ENCODE data around the gene PLP2. TPM values are rescaled to one million over a fixed set of nuclear protein-coding genes. Genes with fewer than 3 reads are reported as not detected.

PLP2 gene
- total RNA-seq, 1 donor from 2014 or later = 73.2 TPM

DNA sequence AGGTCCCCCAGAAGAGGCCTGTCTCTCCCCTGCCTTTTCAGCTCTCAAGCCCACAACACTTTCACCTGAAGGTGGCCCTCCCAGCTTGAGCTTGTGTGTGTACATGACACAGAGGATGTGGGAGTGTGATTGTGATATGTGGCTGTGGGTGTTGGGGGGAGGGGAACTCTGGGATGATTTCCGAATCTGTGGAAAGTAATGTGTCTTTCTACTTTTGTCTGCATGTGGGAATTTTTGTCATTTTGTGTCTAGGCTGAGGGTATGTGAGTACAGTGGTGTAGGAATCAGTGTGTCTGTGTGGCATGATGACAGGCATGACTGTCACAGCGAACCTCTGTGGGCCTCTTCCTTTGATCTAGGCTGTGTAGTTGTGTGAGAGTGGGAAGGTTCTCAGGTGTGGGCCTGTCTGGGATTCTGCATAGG lies 21.9 kb downstream of the PLP2 start:
- Mint-ChIP-seq H3K9me3 (no peaks in the 10 kb centered on the region), H3K27ac (peak overlapping the region; percentile 75), H3K4me3 (peak overlapping the region; percentile 51), H3K4me1 (ENCODE audit: low read depth) (peaks cover 32% of the 10 kb centered on the region), H3K36me3 (ENCODE audit: low read depth) (peaks cover 2% of the 10 kb centered on the region), H3K27me3 (ENCODE audit: insufficient read depth) (peaks cover 5% of the 10 kb centered on the region)
- no peak for DNase-seq (ENCODE audit: low spot score)
- intact Hi-C loops (cut with micrococcal nuclease) = loop anchor here (2.0 to 5.0 kb wide), 2 partner anchors 391 to 683 kb away; partner anchors contain the start of gene HDAC6

- no peaks in the 10 kb centered on the region for H3K9me3 Mint-ChIP-seq
- intact Hi-C loops (cut with micrococcal nuclease) = no loop called here
These were observed 25.9 kb downstream of the PLP2 start for GRCh38 chrX:49197543-49198087.

DNA sequence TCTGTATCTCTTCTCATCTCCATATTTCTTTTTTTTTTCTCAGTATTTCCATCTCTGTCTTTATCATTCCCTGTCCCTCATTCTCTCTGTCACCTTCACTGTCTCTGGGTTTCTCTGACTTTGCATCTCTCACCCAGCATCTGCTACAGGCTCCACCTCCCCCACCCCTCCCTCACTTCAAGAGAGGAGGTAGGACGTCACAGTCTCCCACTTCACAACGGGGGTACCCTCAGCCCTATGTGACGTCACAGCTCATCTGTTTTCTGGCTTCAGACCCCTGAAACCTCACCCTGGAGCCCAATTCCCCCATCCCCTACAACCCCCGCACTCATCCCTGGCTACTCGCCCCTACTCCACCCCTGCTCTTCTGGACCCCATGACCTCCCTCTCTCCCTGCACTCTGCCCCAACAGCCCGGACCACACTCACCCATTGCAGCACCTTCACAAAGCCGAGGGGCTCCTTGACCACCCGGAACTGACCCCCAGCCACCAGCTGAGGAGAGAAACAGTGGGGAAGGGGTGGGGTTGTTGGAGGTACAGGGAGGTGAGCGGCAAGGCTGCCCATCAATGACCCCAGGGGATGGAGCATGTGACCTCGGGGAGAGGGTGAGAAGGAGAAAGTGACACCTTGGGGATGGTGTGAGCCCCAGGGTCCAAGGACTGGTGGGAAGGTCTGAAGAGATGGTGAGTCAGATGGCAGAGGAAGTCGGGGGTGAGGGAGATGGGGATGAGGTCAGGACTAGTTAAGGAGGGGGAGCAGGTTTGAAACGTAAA lies 27.0 kb downstream of the PLP2 start:
- intact Hi-C loops (cut with micrococcal nuclease) = no loop called here
- Mint-ChIP-seq H3K4me3 (peak overlapping the region; percentile 49), H3K9me3 (no peaks in the 10 kb centered on the region), H3K36me3 (ENCODE audit: low read depth) (no peaks in the 10 kb centered on the region), H3K4me1 (ENCODE audit: low read depth) (peaks cover 22% of the 10 kb centered on the region), H3K27me3 (ENCODE audit: insufficient read depth) (peaks cover 7% of the 10 kb centered on the region), H3K27ac (peak overlapping the region; percentile 19)
- DNase-seq (ENCODE audit: low spot score) = no peak

More at GRCh38 chrX:49197543-49198087, 25.9 kb downstream of the PLP2 start:
- Mint-ChIP-seq H3K4me3 (peak overlapping the region; percentile 43), H3K4me1 (ENCODE audit: low read depth) (peaks cover 34% of the 10 kb centered on the region), H3K36me3 (ENCODE audit: low read depth) (no peaks in the 10 kb centered on the region), H3K27me3 (ENCODE audit: insufficient read depth) (peaks cover 5% of the 10 kb centered on the region), H3K27ac (no peak overlapping the region)
- no peak for DNase-seq (ENCODE audit: low spot score)

- H3K27me3 Mint-ChIP-seq (ENCODE audit: insufficient read depth) = peaks cover 7% of the 10 kb centered on the region
These were observed 27.6 kb downstream of the PLP2 start for GRCh38 chrX:49199315-49199595.

DNA sequence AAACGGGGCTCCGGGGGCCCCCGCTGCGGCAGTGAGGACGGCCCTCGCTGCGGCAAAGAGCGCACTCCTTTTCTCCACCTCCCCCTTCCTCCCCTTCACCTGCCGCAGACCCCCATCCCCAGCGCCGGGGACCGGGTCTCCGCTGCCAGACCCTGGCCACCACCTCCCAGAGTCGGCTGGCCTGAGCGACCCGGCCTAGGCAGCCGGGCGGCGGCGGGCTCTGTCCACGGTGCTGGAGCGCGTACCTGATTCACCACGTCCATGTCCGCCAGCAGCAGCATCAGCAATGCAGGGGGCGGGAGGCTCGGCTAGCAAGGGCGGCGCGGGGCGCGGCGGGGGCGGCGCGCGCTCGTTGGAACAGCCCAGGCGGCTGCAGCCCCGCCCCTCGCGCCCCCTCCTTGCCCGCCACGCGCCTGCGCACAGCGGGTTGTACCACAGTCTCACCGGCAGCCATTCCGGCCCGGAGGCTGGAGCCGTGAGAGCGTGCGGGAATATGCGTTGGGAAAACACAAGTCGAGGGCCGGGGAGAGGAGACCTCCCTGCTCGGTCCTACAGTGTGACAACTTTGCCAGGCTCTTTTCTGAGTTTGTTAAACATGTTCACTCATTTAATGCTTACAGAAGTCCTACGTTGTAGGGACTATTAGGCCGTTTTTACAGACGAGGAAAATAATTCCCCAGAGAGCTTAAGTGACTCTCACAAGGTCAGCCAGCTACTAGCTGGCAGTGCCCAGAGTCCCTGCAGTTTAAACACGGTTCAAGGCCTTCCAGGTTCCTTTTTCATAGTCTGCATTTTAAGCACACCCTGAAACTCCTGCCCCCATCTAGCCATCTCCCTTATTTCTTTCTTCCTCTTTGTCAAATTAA lies 28.4 kb downstream of the PLP2 start, which contains the start of gene SYP:
Gene SYP, minus strand, starts transcription at position 288 of the 866 bp plus-strand sequence. Its CDS starts 7 bp downstream, at position 281.
- H3K9me3 Mint-ChIP-seq = no peaks in the 10 kb centered on the region
- H3K4me3 Mint-ChIP-seq = peak within 1 kb of the TSS; percentile 53
- peaks cover 7% of the 10 kb centered on the region for H3K27me3 Mint-ChIP-seq (ENCODE audit: insufficient read depth)
- no peaks in the 10 kb centered on the region for H3K36me3 Mint-ChIP-seq (ENCODE audit: low read depth)
- peak within 1 kb of the TSS; percentile 58 for H3K27ac Mint-ChIP-seq
- DNase-seq (ENCODE audit: low spot score) = peak; percentile 83
- intact Hi-C loops (cut with micrococcal nuclease) = loop anchor here (1.0 kb wide), 3 partner anchors 9 to 69 kb away; partner anchors contain the start of gene PPP1R3F
- H3K4me1 Mint-ChIP-seq (ENCODE audit: low read depth) = peaks cover 19% of the 10 kb centered on the region

More at GRCh38 chrX:49199315-49199595, 27.6 kb downstream of the PLP2 start:
- no peaks in the 10 kb centered on the region for H3K36me3 Mint-ChIP-seq (ENCODE audit: low read depth)
- H3K4me1 Mint-ChIP-seq (ENCODE audit: low read depth) = peaks cover 19% of the 10 kb centered on the region
- no peak overlapping the region for H3K27ac Mint-ChIP-seq
- no peaks in the 10 kb centered on the region for H3K9me3 Mint-ChIP-seq
- intact Hi-C loops (cut with micrococcal nuclease) = no loop called here
- H3K4me3 Mint-ChIP-seq = peak overlapping the region; percentile 49
- no peak for DNase-seq (ENCODE audit: low spot score)

DNA sequence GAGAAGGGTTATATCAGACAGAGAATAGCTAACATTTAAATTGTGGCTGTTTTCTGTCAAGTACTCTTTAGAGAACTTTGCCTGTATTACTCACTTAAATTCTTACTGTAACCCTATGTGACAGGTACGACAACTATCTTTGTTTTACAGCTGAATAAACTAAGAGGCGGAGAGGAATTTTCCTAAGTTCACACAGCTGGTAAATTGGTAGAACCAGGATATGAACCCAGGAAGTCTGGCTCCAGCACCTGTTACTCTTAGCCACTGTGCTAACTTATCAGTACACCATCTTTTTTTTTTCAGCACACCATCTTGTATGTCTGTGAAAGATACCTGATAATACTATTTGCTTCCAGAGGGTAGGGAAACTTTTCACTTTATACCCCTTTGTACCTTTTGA lies 30.3 kb downstream of the PLP2 start:
- Mint-ChIP-seq H3K27ac (no peak overlapping the region), H3K36me3 (ENCODE audit: low read depth) (no peaks in the 10 kb centered on the region)
- intact Hi-C loops (cut with micrococcal nuclease) = no loop called here

DNA sequence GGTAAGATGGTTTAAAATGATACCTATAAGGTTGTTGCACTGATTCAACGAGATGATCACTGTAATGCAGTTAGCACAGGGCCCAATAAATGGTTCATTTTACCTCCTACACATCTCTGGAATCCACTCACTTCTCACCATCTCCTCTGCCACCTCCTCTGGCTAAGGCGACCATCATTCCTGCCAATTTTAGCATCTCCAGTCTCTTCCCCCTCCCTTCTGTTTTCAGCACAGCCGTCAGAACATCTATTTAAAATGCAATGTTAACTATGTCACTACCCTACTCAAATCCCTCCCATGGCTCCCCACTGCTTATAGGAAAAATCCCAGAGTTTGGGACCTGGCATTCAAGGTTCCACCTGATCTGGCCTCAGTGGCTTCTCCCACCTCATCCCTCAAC lies 31.8 kb downstream of the PLP2 start:
- Mint-ChIP-seq H3K4me1 (ENCODE audit: low read depth) (peaks cover 11% of the 10 kb centered on the region), H3K27ac (no peak overlapping the region)
- intact Hi-C loops (cut with micrococcal nuclease) = no loop called here

More for the DNA sequence above, 30.3 kb downstream of the PLP2 start:
- DNase-seq (ENCODE audit: low spot score) = no peak
- Mint-ChIP-seq H3K27me3 (ENCODE audit: insufficient read depth) (peaks cover 7% of the 10 kb centered on the region), H3K4me3 (no peak overlapping the region), H3K4me1 (ENCODE audit: low read depth) (peaks cover 19% of the 10 kb centered on the region), H3K9me3 (no peaks in the 10 kb centered on the region)

DNA sequence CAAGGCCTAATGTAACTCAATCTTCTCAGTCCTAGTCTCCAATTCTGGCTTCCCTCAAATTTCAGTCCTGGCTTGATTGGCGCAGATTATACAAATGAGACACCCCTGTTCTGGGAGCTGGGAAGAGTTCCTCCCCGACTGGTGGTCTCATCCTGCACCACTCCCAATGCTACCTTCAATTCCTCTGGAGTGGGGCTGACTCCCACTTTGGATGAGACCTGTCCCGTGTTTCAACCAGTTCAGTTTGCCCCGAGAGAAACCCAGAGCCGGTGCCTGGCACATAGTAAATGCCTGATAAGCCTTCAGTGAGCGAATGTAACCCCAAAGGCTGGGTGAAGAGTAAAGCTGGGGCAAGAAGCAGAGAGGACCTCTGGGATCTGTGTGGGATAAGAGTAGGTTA lies 32.3 kb downstream of the PLP2 start:
- peaks cover 7% of the 10 kb centered on the region for H3K4me1 Mint-ChIP-seq (ENCODE audit: low read depth)
- H3K27me3 Mint-ChIP-seq (ENCODE audit: insufficient read depth) = peaks cover 2% of the 10 kb centered on the region
- H3K4me3 Mint-ChIP-seq = no peak overlapping the region
- no peaks in the 10 kb centered on the region for H3K36me3 Mint-ChIP-seq (ENCODE audit: low read depth)
- no peak overlapping the region for H3K27ac Mint-ChIP-seq
- intact Hi-C loops (cut with micrococcal nuclease) = no loop called here
- DNase-seq (ENCODE audit: low spot score) = no peak
- no peaks in the 10 kb centered on the region for H3K9me3 Mint-ChIP-seq

More for the DNA sequence above, 31.8 kb downstream of the PLP2 start:
- no peak for DNase-seq (ENCODE audit: low spot score)
- Mint-ChIP-seq H3K4me3 (no peak overlapping the region), H3K27me3 (ENCODE audit: insufficient read depth) (peaks cover 2% of the 10 kb centered on the region), H3K9me3 (no peaks in the 10 kb centered on the region), H3K36me3 (ENCODE audit: low read depth) (no peaks in the 10 kb centered on the region)

DNA sequence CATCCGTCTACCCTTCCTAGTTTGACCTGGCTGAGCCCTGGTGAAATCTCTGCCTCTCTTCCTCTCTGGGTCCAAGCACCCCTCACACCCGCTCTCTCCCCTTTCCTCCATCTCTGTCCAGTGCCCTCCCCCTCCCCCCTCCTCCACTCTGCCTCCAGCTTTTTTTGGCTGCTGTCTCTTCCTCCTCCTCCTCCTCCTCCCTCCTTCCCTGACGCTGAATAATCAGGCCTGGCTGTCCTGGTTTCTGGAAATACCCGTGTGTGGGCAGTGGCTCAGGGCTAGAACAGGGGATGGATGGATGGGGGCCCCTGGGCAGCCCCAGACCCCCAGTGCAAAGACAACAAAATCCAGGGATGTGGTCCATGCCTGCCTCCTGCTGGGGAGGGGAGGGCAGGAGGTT lies 33.0 kb downstream of the PLP2 start:
- intact Hi-C loops (cut with micrococcal nuclease) = no loop called here
- Mint-ChIP-seq H3K4me3 (no peak overlapping the region), H3K9me3 (no peaks in the 10 kb centered on the region), H3K27ac (no peak overlapping the region), H3K36me3 (ENCODE audit: low read depth) (no peaks in the 10 kb centered on the region), H3K4me1 (ENCODE audit: low read depth) (peaks cover 5% of the 10 kb centered on the region), H3K27me3 (ENCODE audit: insufficient read depth) (peaks cover 2% of the 10 kb centered on the region)
- DNase-seq (ENCODE audit: low spot score) = no peak

- Mint-ChIP-seq H3K27me3 (ENCODE audit: insufficient read depth) (peaks cover 2% of the 10 kb centered on the region), H3K4me3 (no peak overlapping the region), H3K4me1 (ENCODE audit: low read depth) (peaks cover 4% of the 10 kb centered on the region), H3K36me3 (ENCODE audit: low read depth) (no peaks in the 10 kb centered on the region), H3K9me3 (no peaks in the 10 kb centered on the region), H3K27ac (no peak overlapping the region)
- DNase-seq (ENCODE audit: low spot score) = no peak
- intact Hi-C loops (cut with micrococcal nuclease) = no loop called here
These were observed 33.7 kb downstream of the PLP2 start for GRCh38 chrX:49205443-49205842.

DNA sequence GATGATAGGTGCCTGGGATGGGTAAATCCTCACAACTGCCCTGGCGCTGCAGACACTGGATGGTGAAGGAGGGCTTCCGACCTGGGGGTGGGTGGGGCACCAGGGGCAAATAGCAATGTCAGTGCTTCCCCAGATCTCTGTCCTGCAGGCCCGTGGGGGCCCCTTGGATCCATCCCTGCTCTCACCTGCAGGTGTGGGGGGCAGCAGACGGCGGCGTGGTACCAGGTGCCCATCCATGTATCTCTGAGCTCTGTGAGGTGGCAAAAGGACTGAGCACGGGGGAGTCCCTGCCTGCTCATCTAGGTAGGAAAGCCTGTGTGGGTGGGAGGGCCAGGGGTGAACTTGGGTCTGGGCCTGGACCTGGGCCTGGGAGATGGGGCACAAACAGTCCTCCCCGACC lies 34.8 kb downstream of the PLP2 start:
- Mint-ChIP-seq H3K27me3 (ENCODE audit: insufficient read depth) (peaks cover 2% of the 10 kb centered on the region), H3K4me1 (ENCODE audit: low read depth) (no peaks in the 10 kb centered on the region), H3K4me3 (no peak overlapping the region), H3K36me3 (ENCODE audit: low read depth) (no peaks in the 10 kb centered on the region), H3K27ac (no peak overlapping the region), H3K9me3 (no peaks in the 10 kb centered on the region)
- intact Hi-C loops (cut with micrococcal nuclease) = no loop called here
- DNase-seq (ENCODE audit: low spot score) = no peak

DNA sequence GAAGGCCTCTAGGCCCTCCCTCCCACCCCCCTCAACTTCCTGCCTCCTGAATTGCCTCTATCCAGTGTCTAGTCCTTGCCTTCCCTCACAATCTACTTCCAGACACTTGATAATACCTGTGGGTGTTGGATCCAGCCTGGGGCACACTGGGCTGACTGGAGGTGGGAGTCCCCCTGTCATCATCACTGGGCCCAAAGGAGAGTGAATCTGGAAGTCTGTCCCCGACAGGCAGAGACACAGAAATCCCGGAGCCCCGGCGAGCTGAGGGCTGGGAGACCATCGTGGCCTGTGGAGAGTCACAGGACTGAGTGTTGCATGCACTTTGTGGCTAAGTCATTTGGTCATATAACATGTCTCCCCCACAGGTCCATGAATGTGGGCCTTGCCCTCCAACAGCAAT lies 36.7 kb downstream of the PLP2 start:
- H3K4me1 Mint-ChIP-seq (ENCODE audit: low read depth) = no peaks in the 10 kb centered on the region
- no peaks in the 10 kb centered on the region for H3K36me3 Mint-ChIP-seq (ENCODE audit: low read depth)
- intact Hi-C loops (cut with micrococcal nuclease) = no loop called here
- H3K9me3 Mint-ChIP-seq = no peaks in the 10 kb centered on the region
- H3K27ac Mint-ChIP-seq = no peak overlapping the region
- H3K4me3 Mint-ChIP-seq = no peak overlapping the region
- peaks cover 2% of the 10 kb centered on the region for H3K27me3 Mint-ChIP-seq (ENCODE audit: insufficient read depth)
- DNase-seq (ENCODE audit: low spot score) = no peak
